ENCODE data around the gene UTP14C. TPM values are rescaled to one million over a fixed set of nuclear protein-coding genes. Genes with fewer than 3 reads are reported as not detected.

The UTP14C gene
- total and polyA plus RNA-seq, 2 of the 13 experiments (the other 11 are each of a cell fraction or from before 2014, with no cell fraction given) = 8.8 to 12.2 TPM

GRCh38 chr13:52011632-52012511 lies 12.6 kb upstream of the UTP14C start, which contains the start of gene ALG11 (continued):
- TF ChIP-seq THAP8 (CRISPR knock-in tag; IDR thresholded peaks at IDR 0.05; ENCODE audit: borderline replicate concordance) = peak; percentile 84
- no peak for TF ChIP-seq CSRNP2 (CRISPR knock-in tag; conservative IDR thresholded peaks at IDR 0.05; ENCODE audit: low read depth)
- TF ChIP-seq NR3C1 (CRISPR knock-in tag; IDR thresholded peaks at IDR 0.05) = no peak
- TF ChIP-seq MED13 (CRISPR knock-in tag; IDR thresholded peaks at IDR 0.05) = peak; percentile 79
- no peak for TF ChIP-seq SCMH1 (CRISPR knock-in tag; IDR thresholded peaks at IDR 0.05; ENCODE audit: borderline replicate concordance)
- no peak; the same call in 1 of the 2 replicates for TF ChIP-seq STAG1 (CRISPR knock-in tag; IDR thresholded peaks at IDR 0.05)
- TF ChIP-seq PAXIP1 (CRISPR knock-in tag; conservative IDR thresholded peaks at IDR 0.05) = peak; percentile 100
- TF ChIP-seq KLF9 (CRISPR knock-in tag; IDR thresholded peaks at IDR 0.05; ENCODE audit: low read depth) = no peak
- peak; percentile 93 for TF ChIP-seq SAP130 (CRISPR knock-in tag; IDR thresholded peaks at IDR 0.05; ENCODE audit: low read depth)
- TF ChIP-seq ZNF781 (CRISPR knock-in tag; IDR thresholded peaks at IDR 0.05; ENCODE audit: borderline replicate concordance, not compliant biosample characterization) = no peak
- TF ChIP-seq XRCC5 (optimal IDR thresholded peaks at IDR 0.05; ENCODE audit: low read length) = no peak
- TF ChIP-seq AKAP8 (CRISPR knock-in tag; IDR thresholded peaks at IDR 0.05) = peak; percentile 86
- peak; percentile 25 to 89; a peak in 2 of 4 replicates for TF ChIP-seq EP300 (IDR thresholded peaks at IDR 0.05; ENCODE audit: low read depth in 2 of 2, low read length in 2 of 2)
- TF ChIP-seq EP300 (CRISPR knock-in tag; IDR thresholded peaks at IDR 0.05; ENCODE audit: borderline replicate concordance) = peak; percentile 62; the same call in 1 of the 2 replicates
- TF ChIP-seq IKZF1 (IDR thresholded peaks at IDR 0.05) = no peak
- TF ChIP-seq ZNF383 (CRISPR knock-in tag; IDR thresholded peaks at IDR 0.05; ENCODE audit: borderline replicate concordance) = no peak; the same call in 1 of the 2 replicates
- no peak for TF ChIP-seq WIZ (CRISPR knock-in tag; IDR thresholded peaks at IDR 0.05)
- TF ChIP-seq MIER2 (CRISPR knock-in tag; IDR thresholded peaks at IDR 0.05) = peak; percentile 41; the same call in 1 of the 2 replicates
- peak; percentile 61; the same call in 1 of the 2 replicates for TF ChIP-seq FOXK1 (CRISPR knock-in tag; IDR thresholded peaks at IDR 0.05; ENCODE audit: borderline replicate concordance, low read depth)
- TF ChIP-seq ZNF543 (CRISPR knock-in tag; IDR thresholded peaks at IDR 0.05) = peak; percentile 87
- peak; percentile 78; the same call in 1 of the 2 replicates for TF ChIP-seq GMEB1 (CRISPR knock-in tag; IDR thresholded peaks at IDR 0.05; ENCODE audit: borderline replicate concordance)
- peak; percentile 83 for TF ChIP-seq BORCS8-MEF2B (CRISPR knock-in tag; IDR thresholded peaks at IDR 0.05)
